ENCODE results near the gene LYPD3. TPM values are rescaled to one million over a fixed set of nuclear protein-coding genes. Genes with fewer than 3 reads are reported as not detected.

LYPD3 gene
- polyA plus RNA-seq, 1 of the 3 experiments (the other 2 are of a cell fraction), result 4.2 TPM

GRCh38 chr19:43461303-43461702, 4.1 kb downstream of the LYPD3 start (continued):
- no peak for TF ChIP-seq REST (IDR thresholded peaks at IDR 0.05; ENCODE audit: low read depth, low read length)
- no peak for TF ChIP-seq CHD2 (IDR thresholded peaks at IDR 0.05; ENCODE audit: low read length, partially characterized antibody)
- TF ChIP-seq USF1 (IDR thresholded peaks at IDR 0.05; ENCODE audit: borderline replicate concordance, low read depth), result no peak
- TF ChIP-seq RXRA (IDR thresholded peaks at IDR 0.05; ENCODE audit: borderline replicate concordance, low read depth), result no peak
- no peak for TF ChIP-seq RAD21 (IDR thresholded peaks at IDR 0.05; ENCODE audit: low read length)
- TF ChIP-seq, protein P1, sequence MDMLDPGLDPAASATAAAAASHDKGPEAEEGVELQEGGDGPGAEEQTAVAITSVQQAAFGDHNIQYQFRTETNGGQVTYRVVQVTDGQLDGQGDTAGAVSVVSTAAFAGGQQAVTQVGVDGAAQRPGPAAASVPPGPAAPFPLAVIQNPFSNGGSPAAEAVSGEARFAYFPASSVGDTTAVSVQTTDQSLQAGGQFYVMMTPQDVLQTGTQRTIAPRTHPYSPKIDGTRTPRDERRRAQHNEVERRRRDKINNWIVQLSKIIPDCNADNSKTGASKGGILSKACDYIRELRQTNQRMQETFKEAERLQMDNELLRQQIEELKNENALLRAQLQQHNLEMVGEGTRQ (IDR thresholded peaks at IDR 0.05; ENCODE audit: borderline replicate concordance, low read depth, low read length), result no peak
- no peak for TF ChIP-seq IRF3 (IDR thresholded peaks at IDR 0.05; ENCODE audit: low read depth, low read length)
- no peak for TF ChIP-seq TAF1 (IDR thresholded peaks at IDR 0.05; ENCODE audit: borderline replicate concordance, low read depth, low read length)

GRCh38 chr19:43460362-43461016, 4.9 kb downstream of the LYPD3 start:
- H3F3A ChIP-seq (replicated peaks; ENCODE audit: insufficient read depth), result peaks cover 8% of the 10 kb centered on the region
- no peaks in the 10 kb centered on the region for H3K9me3 ChIP-seq
- H2AFZ ChIP-seq (ENCODE audit: low read depth), result no peak overlapping the region
- WGBS (ENCODE audit: low lambda C conversion rate), result 75% methylated on average over 16 of the region's 16 CpGs
- no peak for DNase-seq
- H3K4me2 ChIP-seq, result no peak overlapping the region
- POLR2A ChIA-PET, result no interaction called here
- H3K4me3 ChIP-seq (ENCODE audit: low read depth in 2 of 2, low read length in 1 of 2), result no peak overlapping the region
- no peaks in the 10 kb centered on the region for H4K20me1 ChIP-seq (ENCODE audit: insufficient read depth)
- H3K9ac ChIP-seq, result no peak overlapping the region
- H3K4me1 ChIP-seq (ENCODE audit: control insufficient read depth in 1 of 2, insufficient read depth in 2 of 2, low read depth in 1 of 2, low read length in 1 of 2), result peaks cover 5 to 10% of the 10 kb centered on the region in 2 experiments; a peak in 2 of 4 replicates
- H3K9me2 ChIP-seq, result no peaks in the 10 kb centered on the region
- H3K27me3 ChIP-seq (ENCODE audit: insufficient read depth), result no peaks in the 10 kb centered on the region
- no peaks in the 10 kb centered on the region for H3K79me2 ChIP-seq (ENCODE audit: insufficient read depth)
- CTCF ChIA-PET, result interaction anchor here (1.4 to 2.3 kb wide), 3 partner anchors 13 to 59 kb away, joined by 6 to 27 read pairs (median 9); no protein-coding TSS in a partner anchor
- H3K36me3 ChIP-seq (replicated peaks in 1 of 2; ENCODE audit: control insufficient read depth in 1 of 2, insufficient read depth in 2 of 2, low read length in 1 of 2), result no peaks in the 10 kb centered on the region
- H3K27ac ChIP-seq (ENCODE audit: low read depth in 2 of 2, low read length in 1 of 2), result no peak overlapping the region
- TF ChIP-seq REST (IDR thresholded peaks at IDR 0.05; ENCODE audit: low read depth, low read length), result no peak
- TF ChIP-seq YY1 (IDR thresholded peaks at IDR 0.05; ENCODE audit: low read depth), result no peak
- no peak for TF ChIP-seq RCOR1 (IDR thresholded peaks at IDR 0.05; ENCODE audit: low read length)
- no peak for TF ChIP-seq ZBTB33 (IDR thresholded peaks at IDR 0.05; ENCODE audit: borderline replicate concordance, low read depth)
- TF ChIP-seq MEF2A (IDR thresholded peaks at IDR 0.05; ENCODE audit: borderline replicate concordance, low read depth), result no peak
- no peak for TF ChIP-seq NRF1 (IDR thresholded peaks at IDR 0.05; ENCODE audit: low read depth, low read length)
- TF ChIP-seq EZH2phosphoT487 (IDR thresholded peaks at IDR 0.05; ENCODE audit: borderline replicate concordance, low read depth), result no peak
- TF ChIP-seq JUND (IDR thresholded peaks at IDR 0.05), result no peak
- TF ChIP-seq RXRA (IDR thresholded peaks at IDR 0.05; ENCODE audit: borderline replicate concordance, low read depth), result no peak
- no peak for TF ChIP-seq FOXM1 (IDR thresholded peaks at IDR 0.05; ENCODE audit: low read depth)
- no peak for TF ChIP-seq GATA2 (CRISPR knock-in tag; IDR thresholded peaks at IDR 0.05)
- no peak for TF ChIP-seq RFX5 (IDR thresholded peaks at IDR 0.05; ENCODE audit: low read length)

All from SK-N-SH (cell line).